ENCODE results near the gene RAPGEF2.
"Not testable (repeated sequence)": the region's sequence is repeated elsewhere in the genome, so short reads cannot be mapped to it uniquely, and the experiment has no call there.

Gene RAPGEF2

GRCh38 chr4:159341522-159341921 lies 238.6 kb downstream of the RAPGEF2 start:
- no peak for DNase-seq

DNA sequence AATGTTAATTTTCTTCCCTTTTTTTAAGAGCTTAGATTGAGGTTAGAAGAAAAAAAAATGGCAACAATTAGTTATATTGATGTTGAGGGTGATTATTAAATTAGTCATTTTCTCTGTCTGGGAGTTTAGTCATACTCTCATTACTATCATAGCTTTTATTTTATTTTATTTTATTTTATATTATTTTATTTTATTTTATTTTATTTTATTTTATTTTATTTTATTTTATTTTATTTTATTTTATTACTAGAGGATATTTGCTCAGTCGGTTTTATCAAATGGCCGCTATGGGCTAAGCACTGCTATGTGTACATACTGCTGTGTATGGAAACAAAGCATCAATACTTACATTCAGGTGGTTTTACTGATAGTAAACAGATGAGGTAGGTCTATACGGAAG lies 239.5 kb downstream of the RAPGEF2 start:
- no peak for DNase-seq

- no peak for DNase-seq
Observed at GRCh38 chr4:159343116-159343515, 240.2 kb downstream of the RAPGEF2 start.

GRCh38 chr4:159344877-159345276 lies 242.0 kb downstream of the RAPGEF2 start:
- no peak for DNase-seq

- DNase-seq: no peak
Observed at GRCh38 chr4:159346681-159347080, 243.8 kb downstream of the RAPGEF2 start.

DNA sequence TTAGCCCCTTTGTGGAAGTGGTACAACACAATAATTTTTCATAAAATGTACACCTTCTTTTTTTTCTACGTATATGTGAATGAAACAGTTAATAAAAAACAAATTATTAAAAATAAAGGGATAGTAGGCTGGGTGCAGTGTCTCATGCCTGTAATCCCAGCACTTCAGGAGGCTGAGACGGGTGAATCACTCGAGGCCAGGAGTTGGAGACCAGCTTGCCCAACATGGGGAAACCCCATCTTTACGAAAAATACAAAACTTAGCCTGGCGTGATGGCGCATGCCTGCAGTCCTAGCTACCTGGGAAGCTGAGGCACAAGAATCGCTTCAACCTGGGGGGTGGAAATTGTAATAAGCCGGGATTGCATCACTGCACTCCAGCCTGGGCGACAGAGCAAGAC lies 244.9 kb downstream of the RAPGEF2 start:
- DNase-seq: no peak

GRCh38 chr4:159349332-159349731 lies 246.5 kb downstream of the RAPGEF2 start:
- DNase-seq: no peak

DNA sequence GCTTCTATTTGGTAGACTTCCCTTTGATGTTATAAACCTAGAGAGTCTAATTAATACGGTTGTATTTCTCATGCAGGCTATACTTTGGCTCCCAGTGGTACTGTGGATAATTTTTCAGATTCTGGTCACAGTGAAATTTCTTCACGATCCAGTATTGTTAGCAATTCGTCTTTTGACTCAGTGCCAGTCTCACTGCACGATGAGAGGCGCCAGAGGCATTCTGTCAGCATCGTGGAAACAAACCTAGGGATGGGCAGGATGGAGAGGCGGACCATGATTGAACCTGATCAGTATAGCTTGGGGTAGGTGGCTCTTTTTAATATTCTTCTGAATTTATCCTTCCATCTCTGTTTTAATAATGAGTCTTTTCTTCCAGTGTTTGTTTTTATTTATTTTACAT lies 249.7 kb downstream of the RAPGEF2 start:
- no peak for DNase-seq

DNA sequence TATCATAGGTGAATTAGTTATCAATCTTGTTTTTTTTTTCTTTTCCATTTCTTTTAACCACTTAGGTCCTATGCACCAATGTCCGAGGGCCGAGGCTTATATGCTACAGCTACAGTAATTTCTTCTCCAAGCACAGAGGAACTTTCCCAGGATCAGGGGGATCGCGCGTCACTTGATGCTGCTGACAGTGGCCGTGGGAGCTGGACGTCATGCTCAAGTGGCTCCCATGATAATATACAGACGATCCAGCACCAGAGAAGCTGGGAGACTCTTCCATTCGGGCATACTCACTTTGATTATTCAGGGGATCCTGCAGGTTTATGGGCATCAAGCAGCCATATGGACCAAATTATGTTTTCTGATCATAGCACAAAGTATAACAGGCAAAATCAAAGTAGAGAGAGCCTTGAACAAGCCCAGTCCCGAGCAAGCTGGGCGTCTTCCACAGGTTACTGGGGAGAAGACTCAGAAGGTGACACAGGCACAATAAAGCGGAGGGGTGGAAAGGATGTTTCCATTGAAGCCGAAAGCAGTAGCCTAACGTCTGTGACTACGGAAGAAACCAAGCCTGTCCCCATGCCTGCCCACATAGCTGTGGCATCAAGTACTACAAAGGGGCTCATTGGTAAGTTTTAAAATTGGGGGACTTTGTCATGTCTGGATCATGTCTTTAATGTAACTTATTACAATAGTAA lies 250.7 kb downstream of the RAPGEF2 start:
- DNase-seq: no peak

DNA sequence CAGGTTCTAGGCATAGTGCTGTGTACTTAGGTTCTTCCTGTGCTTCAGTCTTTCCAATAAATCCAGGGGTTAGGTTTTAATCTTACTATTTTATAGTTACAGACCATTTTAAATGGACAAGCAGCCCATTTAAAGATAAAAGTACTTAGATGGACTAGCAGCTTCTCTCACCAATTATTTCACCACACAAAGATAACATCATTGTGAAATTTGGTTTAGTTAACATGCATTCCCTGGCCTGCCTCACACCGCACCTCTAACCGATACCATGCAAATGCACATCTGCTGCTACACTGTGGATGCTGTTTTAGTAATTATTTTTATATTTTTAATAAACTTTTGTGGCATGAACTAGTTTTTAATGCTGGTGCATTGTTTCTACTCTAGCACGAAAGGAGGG lies 252.6 kb downstream of the RAPGEF2 start:
- no peak for DNase-seq

GRCh38 chr4:159357350-159357749 lies 254.5 kb downstream of the RAPGEF2 start:
- no peak for DNase-seq

DNA sequence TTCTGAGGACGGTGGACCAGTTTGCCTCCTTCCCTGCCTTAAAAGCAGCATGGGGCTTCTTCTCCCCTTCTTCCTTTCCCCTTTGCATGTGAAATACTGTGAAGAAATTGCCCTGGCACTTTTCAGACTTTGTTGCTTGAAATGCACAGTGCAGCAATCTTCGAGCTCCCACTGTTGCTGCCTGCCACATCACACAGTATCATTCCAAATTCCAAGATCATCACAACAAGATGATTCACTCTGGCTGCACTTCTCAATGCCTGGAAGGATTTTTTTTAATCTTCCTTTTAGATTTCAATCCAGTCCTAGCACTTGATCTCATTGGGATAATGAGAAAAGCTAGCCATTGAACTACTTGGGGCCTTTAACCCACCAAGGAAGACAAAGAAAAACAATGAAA lies 255.3 kb downstream of the RAPGEF2 start:
- DNase-seq: no peak

- no peak for DNase-seq
Observed at GRCh38 chr4:159360549-159360948, 257.7 kb downstream of the RAPGEF2 start.

DNA sequence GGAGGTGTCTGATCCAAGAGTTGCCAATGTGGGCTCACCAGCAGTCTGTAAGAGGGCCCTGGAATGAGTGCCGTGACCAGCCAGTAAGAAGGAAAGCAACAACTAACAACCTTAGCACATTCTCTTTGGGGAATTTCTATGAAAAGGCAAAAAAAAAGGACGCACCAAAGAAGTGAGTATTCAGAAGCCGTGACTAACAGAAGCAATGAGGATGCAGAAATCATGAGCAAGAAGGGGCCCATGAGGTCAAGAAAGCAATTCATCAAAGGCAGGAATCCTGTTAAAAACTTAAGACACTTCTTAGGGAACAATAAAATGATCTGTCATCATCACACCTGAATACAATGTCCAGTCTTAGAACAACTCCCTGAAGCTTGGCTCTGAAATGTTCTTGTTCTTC lies 260.5 kb downstream of the RAPGEF2 start:
- DNase-seq: no peak

- no peak for DNase-seq
Observed at GRCh38 chr4:159366966-159367780, 264.3 kb downstream of the RAPGEF2 start.

- no peak for DNase-seq
Observed at GRCh38 chr4:159367781-159368080, 264.9 kb downstream of the RAPGEF2 start.

- DNase-seq: no peak
Observed at GRCh38 chr4:159368320-159368719, 265.4 kb downstream of the RAPGEF2 start.

GRCh38 chr4:159369256-159369655 lies 266.4 kb downstream of the RAPGEF2 start:
- DNase-seq: no peak

- DNase-seq: no peak
Observed at GRCh38 chr4:159370286-159370685, 267.4 kb downstream of the RAPGEF2 start.

GRCh38 chr4:159374749-159375530 lies 272.1 kb downstream of the RAPGEF2 start:
- no peak for DNase-seq

DNA sequence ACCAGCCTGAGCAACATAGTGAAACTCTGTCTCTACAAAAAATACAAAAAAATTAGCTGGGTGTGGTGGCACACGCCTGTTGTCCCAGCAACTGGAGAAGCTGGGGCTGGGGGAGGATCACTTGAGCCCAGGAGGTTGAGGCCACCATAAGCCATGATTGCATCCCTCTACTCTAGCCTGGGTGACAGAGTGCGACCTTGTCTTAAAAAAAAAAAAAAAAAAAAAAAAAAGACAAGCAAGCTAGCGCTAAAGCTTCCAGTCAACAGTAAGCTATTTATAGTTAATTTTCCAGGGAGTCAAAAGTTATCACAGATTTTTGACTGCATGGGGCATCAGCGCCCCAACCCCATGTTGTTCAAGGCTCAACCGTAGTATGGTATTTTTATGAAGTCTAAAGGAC lies 273.4 kb downstream of the RAPGEF2 start:
- DNase-seq: no peak

GRCh38 chr4:159378056-159378616 lies 275.3 kb downstream of the RAPGEF2 start:
- DNase-seq: no peak

GRCh38 chr4:159379064-159379463 lies 276.2 kb downstream of the RAPGEF2 start:
- not testable (repeated sequence) for DNase-seq

DNA sequence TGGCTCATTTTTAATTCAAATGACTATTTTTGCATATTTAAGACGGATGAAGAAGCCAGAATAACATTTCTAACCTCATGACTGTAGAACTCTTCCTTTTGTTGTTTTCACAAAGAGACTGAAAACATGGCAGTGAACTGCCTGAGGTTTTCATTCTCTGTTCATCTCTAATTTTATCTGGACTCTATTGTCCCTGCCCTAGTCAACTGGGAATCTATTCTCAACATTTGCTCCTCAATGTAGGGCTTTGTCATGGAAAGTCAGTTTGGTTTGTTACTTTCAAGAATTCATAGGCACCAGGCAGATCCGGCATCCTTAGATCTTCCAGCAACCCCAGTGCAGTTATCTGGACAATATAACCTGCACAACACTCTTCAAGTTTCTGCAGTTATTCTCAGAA lies 277.0 kb downstream of the RAPGEF2 start:
- no peak for DNase-seq

All from activated gamma-delta T cell treated with Interleukin-2 at 50 U/mL for 16 hours (primary cell).